ENCODE results near the gene TMEM222. TPM values are rescaled to one million over a fixed set of nuclear protein-coding genes. Genes with fewer than 3 reads are reported as not detected.

TMEM222 gene
- total RNA-seq, 1 donor from 2014 or later, result 39.1 TPM

DNA sequence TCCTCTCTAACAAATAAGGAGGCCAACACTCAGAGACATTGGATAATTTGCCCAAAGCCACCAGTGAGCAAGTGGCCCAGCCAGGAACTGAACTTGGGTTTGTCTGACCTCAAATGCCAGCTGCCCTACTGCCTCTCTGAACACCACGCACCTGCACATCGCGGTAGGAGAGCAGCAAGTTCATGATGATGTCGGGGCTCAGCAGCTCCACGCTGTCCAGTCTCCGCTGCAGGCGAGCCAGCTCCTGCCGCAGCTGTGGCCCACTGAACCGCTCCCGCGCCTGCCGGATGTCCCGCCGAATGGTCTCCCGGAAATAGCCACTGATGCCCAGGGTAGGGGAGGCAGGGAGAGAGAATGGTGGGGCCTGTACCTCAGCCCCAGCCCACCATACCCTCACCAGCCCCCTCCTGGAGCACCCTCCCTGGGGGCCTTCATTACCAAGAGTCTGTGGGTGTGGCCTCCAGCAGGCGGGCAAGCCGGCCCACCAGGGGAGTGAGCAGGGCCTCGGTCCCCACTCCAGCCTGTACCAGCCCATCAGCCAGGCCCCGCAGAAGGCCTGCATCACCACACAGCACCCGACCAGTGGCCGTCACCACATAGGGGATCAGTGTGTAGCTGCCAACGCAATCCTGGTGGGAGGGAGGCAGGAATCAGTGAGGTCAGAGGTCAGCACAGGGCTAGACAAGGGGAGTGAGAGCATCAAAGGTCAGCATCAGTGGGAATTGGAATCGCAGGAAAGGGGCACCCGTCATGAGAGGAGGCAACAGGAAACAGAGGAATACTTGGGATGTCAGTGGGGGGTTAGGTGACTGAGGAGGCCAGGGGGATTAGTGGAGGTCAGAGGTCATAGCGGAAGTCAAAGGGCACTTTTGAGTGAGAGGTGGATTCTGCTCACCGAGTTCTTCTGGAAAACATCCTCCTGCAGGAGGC is 42.1 kb downstream of the TMEM222 start:
- Mint-ChIP-seq H3K9me3 (no peaks in the 10 kb centered on the region), H3K4me1 (peaks cover 29% of the 10 kb centered on the region), H3K4me3 (no peak overlapping the region), H3K27ac (no peak overlapping the region), H3K36me3 (peaks cover 1% of the 10 kb centered on the region), H3K27me3 (ENCODE audit: low read depth) (peaks cover 20% of the 10 kb centered on the region)
- TF ChIP-seq, protein P1, sequence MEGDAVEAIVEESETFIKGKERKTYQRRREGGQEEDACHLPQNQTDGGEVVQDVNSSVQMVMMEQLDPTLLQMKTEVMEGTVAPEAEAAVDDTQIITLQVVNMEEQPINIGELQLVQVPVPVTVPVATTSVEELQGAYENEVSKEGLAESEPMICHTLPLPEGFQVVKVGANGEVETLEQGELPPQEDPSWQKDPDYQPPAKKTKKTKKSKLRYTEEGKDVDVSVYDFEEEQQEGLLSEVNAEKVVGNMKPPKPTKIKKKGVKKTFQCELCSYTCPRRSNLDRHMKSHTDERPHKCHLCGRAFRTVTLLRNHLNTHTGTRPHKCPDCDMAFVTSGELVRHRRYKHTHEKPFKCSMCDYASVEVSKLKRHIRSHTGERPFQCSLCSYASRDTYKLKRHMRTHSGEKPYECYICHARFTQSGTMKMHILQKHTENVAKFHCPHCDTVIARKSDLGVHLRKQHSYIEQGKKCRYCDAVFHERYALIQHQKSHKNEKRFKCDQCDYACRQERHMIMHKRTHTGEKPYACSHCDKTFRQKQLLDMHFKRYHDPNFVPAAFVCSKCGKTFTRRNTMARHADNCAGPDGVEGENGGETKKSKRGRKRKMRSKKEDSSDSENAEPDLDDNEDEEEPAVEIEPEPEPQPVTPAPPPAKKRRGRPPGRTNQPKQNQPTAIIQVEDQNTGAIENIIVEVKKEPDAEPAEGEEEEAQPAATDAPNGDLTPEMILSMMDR (IDR thresholded peaks at IDR 0.05; ENCODE audit: unreplicated experiment), result no peak
- DNase-seq (ENCODE audit: low spot score in 2 of 2, unreplicated experiment in 2 of 2), result no peak

DNA sequence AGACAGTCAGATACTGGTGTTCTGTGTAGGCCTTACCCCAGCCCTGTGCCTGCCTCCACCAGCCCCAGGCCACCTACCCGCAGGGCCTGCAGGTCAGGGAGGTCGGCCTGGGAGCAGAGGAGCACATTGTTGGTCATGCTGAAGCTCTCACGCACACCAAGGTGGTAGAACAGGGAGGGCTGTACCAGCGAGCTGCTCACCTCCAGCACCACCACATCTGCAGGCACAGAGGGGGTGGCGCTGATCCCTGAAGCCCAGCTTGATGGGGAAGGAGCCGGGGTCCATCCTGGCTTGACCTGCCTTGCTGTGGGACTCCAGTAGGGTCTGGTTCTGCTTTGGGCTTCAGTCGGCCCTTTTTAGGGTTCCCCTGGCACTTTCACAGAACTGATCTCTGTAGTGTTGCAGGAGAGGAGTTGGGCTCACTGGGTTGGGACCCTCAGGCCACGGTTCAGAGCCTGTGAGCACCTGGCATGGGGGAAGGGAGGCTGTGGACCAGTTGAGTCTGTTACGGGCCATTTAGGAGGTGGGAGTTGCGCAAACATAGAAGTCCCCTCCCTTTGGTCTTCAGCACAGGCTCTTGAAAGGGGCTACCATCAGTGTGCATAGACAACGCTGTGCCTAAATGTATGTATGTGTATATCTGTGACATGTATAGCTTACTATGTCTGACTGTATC is 42.9 kb downstream of the TMEM222 start:
- Mint-ChIP-seq H3K4me3 (peak overlapping the region; percentile 80), H3K4me1 (peaks cover 21% of the 10 kb centered on the region), H3K27ac (peak overlapping the region; percentile 88), H3K27me3 (ENCODE audit: low read depth) (peaks cover 12% of the 10 kb centered on the region), H3K36me3 (peaks cover 1% of the 10 kb centered on the region), H3K9me3 (no peaks in the 10 kb centered on the region)
- TF ChIP-seq, protein P1 (IDR thresholded peaks at IDR 0.05; ENCODE audit: unreplicated experiment), result no peak
- DNase-seq (ENCODE audit: low spot score in 2 of 2, unreplicated experiment in 2 of 2), result no peak

DNA sequence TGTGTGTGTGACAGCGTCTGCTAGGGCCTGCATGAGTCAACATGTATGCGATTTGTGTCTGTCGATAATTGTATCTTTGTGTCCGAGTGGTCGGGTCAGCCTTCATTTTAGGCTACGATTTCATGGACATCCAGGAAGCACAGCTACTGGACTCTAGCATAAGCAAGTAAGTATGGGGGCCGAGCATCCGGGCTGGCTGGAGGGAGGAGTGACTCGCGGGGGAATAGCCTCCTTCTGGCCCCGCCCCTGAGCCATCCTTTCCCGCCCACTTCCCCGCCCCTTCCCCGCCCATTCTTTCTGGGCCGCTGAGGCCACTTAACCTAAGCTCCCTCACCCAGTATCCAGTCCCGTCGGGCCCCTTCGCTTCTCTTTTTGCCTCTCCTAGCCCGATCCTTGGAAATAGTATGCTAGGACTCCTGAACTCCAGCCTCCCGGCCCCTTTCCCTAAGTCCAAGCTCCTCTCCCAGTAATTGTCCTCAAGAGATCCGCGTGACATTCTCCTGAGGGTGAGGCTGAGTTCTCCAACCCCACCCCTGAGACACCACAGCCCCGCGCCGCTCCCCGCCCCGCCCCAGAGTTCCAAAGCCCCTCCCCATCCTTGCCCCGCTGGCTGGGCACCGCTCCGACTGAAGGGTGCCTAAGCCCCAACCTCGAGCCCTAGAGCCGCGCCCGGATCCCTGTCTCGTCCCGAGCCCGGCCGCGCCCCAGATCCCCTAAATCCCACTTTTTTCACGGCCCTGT is 43.6 kb downstream of the TMEM222 start:
- peaks cover 1% of the 10 kb centered on the region for H3K36me3 Mint-ChIP-seq
- H3K4me1 Mint-ChIP-seq, result peaks cover 18% of the 10 kb centered on the region
- H3K4me3 Mint-ChIP-seq, result peak overlapping the region; percentile 80
- no peaks in the 10 kb centered on the region for H3K9me3 Mint-ChIP-seq
- peak overlapping the region; percentile 92 for H3K27ac Mint-ChIP-seq
- peaks cover 8% of the 10 kb centered on the region for H3K27me3 Mint-ChIP-seq (ENCODE audit: low read depth)
- peak; percentile 73 to 76 for DNase-seq (ENCODE audit: low spot score in 2 of 2, unreplicated experiment in 2 of 2)
- TF ChIP-seq, protein P1 (IDR thresholded peaks at IDR 0.05; ENCODE audit: unreplicated experiment), result no peak

DNA sequence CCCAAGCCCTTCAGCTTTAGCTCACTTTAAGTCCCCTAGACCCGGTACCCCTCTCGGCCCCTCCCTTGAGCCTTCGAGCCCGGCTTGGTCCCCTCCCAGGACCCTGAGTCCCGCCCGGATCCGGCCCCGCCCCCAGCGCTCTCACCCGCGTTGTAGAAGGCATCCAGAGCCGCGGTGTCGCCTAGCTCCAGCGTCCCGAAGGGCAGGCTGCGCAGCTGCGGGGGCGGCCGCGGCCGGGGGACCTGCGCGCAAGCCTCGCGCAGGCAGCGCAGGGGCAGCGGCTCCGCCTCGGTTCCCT is 44.1 kb downstream of the TMEM222 start:
- peaks cover 3% of the 10 kb centered on the region for H3K27me3 Mint-ChIP-seq (ENCODE audit: low read depth)

More for the DNA sequence above, 44.1 kb downstream of the TMEM222 start:
- peak; percentile 50 to 76 for DNase-seq (ENCODE audit: low spot score in 2 of 2, unreplicated experiment in 2 of 2)
- peak overlapping the region; percentile 80 for H3K4me3 Mint-ChIP-seq
- H3K4me1 Mint-ChIP-seq, result peaks cover 18% of the 10 kb centered on the region
- H3K27ac Mint-ChIP-seq, result peak overlapping the region; percentile 92
- TF ChIP-seq, protein P1 (IDR thresholded peaks at IDR 0.05; ENCODE audit: unreplicated experiment), result no peak
- H3K9me3 Mint-ChIP-seq, result no peaks in the 10 kb centered on the region
- H3K36me3 Mint-ChIP-seq, result peaks cover 1% of the 10 kb centered on the region
